ENCODE data around the gene MS4A14. TPM values are rescaled to one million over a fixed set of nuclear protein-coding genes. Genes with fewer than 3 reads are reported as not detected.

MS4A14 gene
- total RNA-seq, 1 experiment from 2014 or later = not detected

DNA sequence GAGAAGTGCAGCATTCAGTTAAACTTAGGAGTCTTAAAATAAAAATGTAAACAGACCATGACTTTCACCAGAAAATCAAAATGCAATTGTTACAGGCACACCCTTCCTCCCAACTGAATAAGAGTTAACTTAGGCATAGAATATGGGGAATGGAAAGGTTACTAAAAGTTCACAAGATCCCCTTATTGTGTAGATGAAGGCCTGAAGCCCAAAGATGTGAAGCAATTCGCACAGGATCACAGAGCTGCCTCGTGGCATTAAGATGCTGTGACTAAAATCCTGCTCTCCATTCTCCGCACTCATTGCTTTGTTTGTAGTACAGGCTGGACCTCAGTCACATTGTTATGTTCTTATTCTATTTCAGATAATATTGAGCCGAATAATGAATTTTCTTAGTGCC is 37.1 kb downstream of the MS4A14 start:
- no peak for ATAC-seq
- in situ Hi-C loops (cut with HindIII; ENCODE audit: low pct_unique_long_range_greater_than_20kb, low sequenced_read_pairs) = no loop called here
- POLR2A ChIA-PET = no interaction called here
- no TSS peak for BruUV-seq (replicated peaks)
- no peak overlapping the region for H3K27ac ChIP-seq (ENCODE audit: low read length)
- H3K4me1 ChIP-seq (ENCODE audit: control insufficient read depth, insufficient read depth, low read length) = no peaks in the 10 kb centered on the region
- H3K36me3 ChIP-seq (ENCODE audit: control insufficient read depth, insufficient read depth, low read length) = no peaks in the 10 kb centered on the region
- intact Hi-C loops (cut with micrococcal nuclease; ENCODE audit: unreplicated experiment) = no loop called here
- H3K4me3 ChIP-seq (ENCODE audit: low read depth in 2 of 2, low read length in 2 of 2) = no peak overlapping the region
- CTCF ChIA-PET = no interaction called here
- no peak for DNase-seq (ENCODE audit: low read depth, low spot score)
- no peaks in the 10 kb centered on the region for H3K27me3 ChIP-seq (ENCODE audit: control insufficient read depth, insufficient read depth, low read length)
- no peaks in the 10 kb centered on the region for H3K9me3 ChIP-seq (ENCODE audit: control insufficient read depth, insufficient read depth, low read depth, low read length)
- TF ChIP-seq SIN3A (IDR thresholded peaks at IDR 0.05; ENCODE audit: borderline replicate concordance, insufficient read depth, low read depth, low read length) (no peak), POLR2AphosphoS5 (IDR thresholded peaks at IDR 0.05; ENCODE audit: low read depth, low read length) (no peak), TCF7L2 (IDR thresholded peaks at IDR 0.05; ENCODE audit: low read depth, low read length) (no peak)
- TF ChIP-seq, protein P1, sequence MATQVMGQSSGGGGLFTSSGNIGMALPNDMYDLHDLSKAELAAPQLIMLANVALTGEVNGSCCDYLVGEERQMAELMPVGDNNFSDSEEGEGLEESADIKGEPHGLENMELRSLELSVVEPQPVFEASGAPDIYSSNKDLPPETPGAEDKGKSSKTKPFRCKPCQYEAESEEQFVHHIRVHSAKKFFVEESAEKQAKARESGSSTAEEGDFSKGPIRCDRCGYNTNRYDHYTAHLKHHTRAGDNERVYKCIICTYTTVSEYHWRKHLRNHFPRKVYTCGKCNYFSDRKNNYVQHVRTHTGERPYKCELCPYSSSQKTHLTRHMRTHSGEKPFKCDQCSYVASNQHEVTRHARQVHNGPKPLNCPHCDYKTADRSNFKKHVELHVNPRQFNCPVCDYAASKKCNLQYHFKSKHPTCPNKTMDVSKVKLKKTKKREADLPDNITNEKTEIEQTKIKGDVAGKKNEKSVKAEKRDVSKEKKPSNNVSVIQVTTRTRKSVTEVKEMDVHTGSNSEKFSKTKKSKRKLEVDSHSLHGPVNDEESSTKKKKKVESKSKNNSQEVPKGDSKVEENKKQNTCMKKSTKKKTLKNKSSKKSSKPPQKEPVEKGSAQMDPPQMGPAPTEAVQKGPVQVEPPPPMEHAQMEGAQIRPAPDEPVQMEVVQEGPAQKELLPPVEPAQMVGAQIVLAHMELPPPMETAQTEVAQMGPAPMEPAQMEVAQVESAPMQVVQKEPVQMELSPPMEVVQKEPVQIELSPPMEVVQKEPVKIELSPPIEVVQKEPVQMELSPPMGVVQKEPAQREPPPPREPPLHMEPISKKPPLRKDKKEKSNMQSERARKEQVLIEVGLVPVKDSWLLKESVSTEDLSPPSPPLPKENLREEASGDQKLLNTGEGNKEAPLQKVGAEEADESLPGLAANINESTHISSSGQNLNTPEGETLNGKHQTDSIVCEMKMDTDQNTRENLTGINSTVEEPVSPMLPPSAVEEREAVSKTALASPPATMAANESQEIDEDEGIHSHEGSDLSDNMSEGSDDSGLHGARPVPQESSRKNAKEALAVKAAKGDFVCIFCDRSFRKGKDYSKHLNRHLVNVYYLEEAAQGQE (IDR thresholded peaks at IDR 0.05; ENCODE audit: insufficient read depth in 1 of 2, low read depth in 2 of 2, low read length in 1 of 2) = no peak
- TF ChIP-seq, protein P2, sequence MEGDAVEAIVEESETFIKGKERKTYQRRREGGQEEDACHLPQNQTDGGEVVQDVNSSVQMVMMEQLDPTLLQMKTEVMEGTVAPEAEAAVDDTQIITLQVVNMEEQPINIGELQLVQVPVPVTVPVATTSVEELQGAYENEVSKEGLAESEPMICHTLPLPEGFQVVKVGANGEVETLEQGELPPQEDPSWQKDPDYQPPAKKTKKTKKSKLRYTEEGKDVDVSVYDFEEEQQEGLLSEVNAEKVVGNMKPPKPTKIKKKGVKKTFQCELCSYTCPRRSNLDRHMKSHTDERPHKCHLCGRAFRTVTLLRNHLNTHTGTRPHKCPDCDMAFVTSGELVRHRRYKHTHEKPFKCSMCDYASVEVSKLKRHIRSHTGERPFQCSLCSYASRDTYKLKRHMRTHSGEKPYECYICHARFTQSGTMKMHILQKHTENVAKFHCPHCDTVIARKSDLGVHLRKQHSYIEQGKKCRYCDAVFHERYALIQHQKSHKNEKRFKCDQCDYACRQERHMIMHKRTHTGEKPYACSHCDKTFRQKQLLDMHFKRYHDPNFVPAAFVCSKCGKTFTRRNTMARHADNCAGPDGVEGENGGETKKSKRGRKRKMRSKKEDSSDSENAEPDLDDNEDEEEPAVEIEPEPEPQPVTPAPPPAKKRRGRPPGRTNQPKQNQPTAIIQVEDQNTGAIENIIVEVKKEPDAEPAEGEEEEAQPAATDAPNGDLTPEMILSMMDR (IDR thresholded peaks at IDR 0.05) = no peak

DNA sequence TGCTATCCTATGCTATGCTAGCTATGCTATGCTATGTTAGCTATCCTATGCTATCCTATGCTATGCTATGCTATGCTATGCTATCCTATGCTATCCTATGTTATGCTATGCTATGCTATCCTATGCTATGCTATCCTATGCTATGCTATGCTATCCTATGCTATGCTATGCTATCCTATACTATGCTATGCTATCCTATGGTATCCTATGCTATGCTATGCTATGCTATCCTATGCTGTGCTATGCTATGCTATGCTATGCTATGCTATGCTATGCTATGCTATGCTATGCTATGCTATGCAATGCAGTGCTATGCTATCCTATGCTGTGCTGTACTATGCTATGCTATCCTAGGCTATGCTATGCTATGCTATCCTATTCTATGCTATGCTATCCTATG is 50.8 kb downstream of the MS4A14 start:
- TF ChIP-seq TCF7L2 (IDR thresholded peaks at IDR 0.05; ENCODE audit: low read depth, low read length) = no peak
- TF ChIP-seq, protein P2 (IDR thresholded peaks at IDR 0.05) = no peak
- no peak for TF ChIP-seq POLR2AphosphoS5 (IDR thresholded peaks at IDR 0.05; ENCODE audit: low read depth, low read length)
- no peak for TF ChIP-seq SIN3A (IDR thresholded peaks at IDR 0.05; ENCODE audit: borderline replicate concordance, insufficient read depth, low read depth, low read length)
- TF ChIP-seq, protein P1 (IDR thresholded peaks at IDR 0.05; ENCODE audit: insufficient read depth in 1 of 2, low read depth in 2 of 2, low read length in 1 of 2) = no peak
- Histone ChIP-seq H3K4me3 (ENCODE audit: low read depth in 2 of 2, low read length in 2 of 2) (no peak overlapping the region; a peak in 1 of 4 replicates), H3K4me1 (ENCODE audit: control insufficient read depth, insufficient read depth, low read length) (no peaks in the 10 kb centered on the region), H3K9me3 (ENCODE audit: control insufficient read depth, insufficient read depth, low read depth, low read length) (no peaks in the 10 kb centered on the region), H3K27me3 (ENCODE audit: control insufficient read depth, insufficient read depth, low read length) (no peaks in the 10 kb centered on the region), H3K36me3 (ENCODE audit: control insufficient read depth, insufficient read depth, low read length) (no peaks in the 10 kb centered on the region), H3K27ac (ENCODE audit: low read length) (no peak overlapping the region)
- in situ Hi-C loops (cut with HindIII; ENCODE audit: low pct_unique_long_range_greater_than_20kb, low sequenced_read_pairs) = no loop called here
- DNase-seq (ENCODE audit: low read depth, low spot score) (no peak), ATAC-seq (no peak)
- BruUV-seq (replicated peaks) = no TSS peak
- intact Hi-C loops (cut with micrococcal nuclease; ENCODE audit: unreplicated experiment) = no loop called here
- ChIA-PET CTCF (no interaction called here), POLR2A (no interaction called here)
